Fibroblast of the conjunctiva (primary cell): Measurements from ENCODE around the gene RDH14.

Experiments used
- DNase-seq: peaks from one replicate; pipeline ENCODE4 v3.0.0-alpha.2; 2010; ENCODE audit warnings: low read depth

Gene RDH14

GRCh38 chr2:18520451-18521425, 39.7 kb downstream of the RDH14 start:
- peak; percentile 80 for DNase-seq

- DNase-seq: no peak
Measured at GRCh38 chr2:18519914-18520450, 40.5 kb downstream of the RDH14 start.

- no peak for DNase-seq
Measured at GRCh38 chr2:18518116-18519111, 42.0 kb downstream of the RDH14 start.

DNA sequence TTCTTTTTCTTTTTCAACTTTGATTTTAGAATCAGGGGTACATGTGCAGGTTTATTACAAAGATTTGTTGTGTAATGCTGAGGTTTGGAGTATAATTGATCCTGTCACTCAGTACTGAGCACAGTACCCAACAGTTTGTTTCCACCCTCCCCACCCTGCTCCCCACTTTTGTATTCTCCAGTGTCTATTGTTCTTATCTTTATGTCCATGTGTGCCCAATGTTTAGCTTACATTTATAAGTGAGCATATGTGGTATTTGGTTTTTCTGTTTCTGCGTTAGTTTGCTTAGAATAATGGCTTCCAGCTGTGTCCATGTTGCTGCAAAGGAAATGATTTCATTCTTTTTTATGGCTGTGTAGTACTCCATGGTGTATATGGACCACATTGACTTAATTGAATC, 43.1 kb downstream of the RDH14 start:
- DNase-seq: no peak

- no peak for DNase-seq
Measured at GRCh38 chr2:18516112-18516511, 44.3 kb downstream of the RDH14 start.

- no peak for DNase-seq
Measured at GRCh38 chr2:18514526-18515461, 45.7 kb downstream of the RDH14 start.

- DNase-seq: no peak
Measured at GRCh38 chr2:18510775-18511174, 49.7 kb downstream of the RDH14 start.

DNA sequence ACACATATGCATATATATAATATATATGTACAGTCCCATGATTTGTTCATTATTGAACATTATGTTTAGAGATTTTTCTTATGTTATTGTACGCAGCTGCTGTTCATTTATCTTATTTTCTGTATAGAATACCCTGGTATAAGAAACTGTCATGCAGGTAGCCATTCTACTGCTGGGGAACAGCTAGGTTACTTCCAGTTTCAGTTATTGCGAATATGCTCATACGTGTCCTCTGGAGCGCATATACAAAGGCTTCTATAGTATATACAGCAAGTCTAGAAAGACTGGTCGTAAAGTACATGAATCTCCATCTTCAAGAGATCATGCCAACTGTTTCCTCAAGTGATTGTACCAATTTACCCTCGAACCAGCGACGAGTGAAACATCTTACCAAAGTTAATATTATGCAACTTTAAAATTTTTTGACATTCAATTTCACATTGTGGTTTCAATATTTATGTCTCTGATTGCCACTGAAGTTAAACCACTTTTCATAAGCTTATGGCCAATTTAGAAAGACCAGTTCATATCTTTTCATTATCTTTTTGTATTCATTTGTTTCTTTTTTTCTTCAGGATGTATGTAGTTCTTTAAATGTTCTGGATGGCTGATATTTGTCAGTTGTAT, 53.5 kb downstream of the RDH14 start:
- no peak for DNase-seq

- peak; percentile 21 for DNase-seq
Measured at GRCh38 chr2:18505703-18506341, 54.6 kb downstream of the RDH14 start.
